Midbrain (tissue), 1 donor: ENCODE results near the gene TADA2A.

ENCODE experiments used
- DNase-seq: peaks from one replicate; lab custom pipeline; 2025; lab: John Stamatoyannopoulos, UW

TADA2A gene

GRCh38 chr17:37462492-37462891 lies 55.8 kb downstream of the TADA2A start:
- DNase-seq, result no peak

GRCh38 chr17:37463039-37463438 lies 56.4 kb downstream of the TADA2A start:
- no peak for DNase-seq

- DNase-seq, result no peak
These were observed 58.5 kb downstream of the TADA2A start for GRCh38 chr17:37465069-37465616.

GRCh38 chr17:37466471-37466870 lies 59.8 kb downstream of the TADA2A start:
- no peak for DNase-seq

GRCh38 chr17:37470181-37470580 lies 63.5 kb downstream of the TADA2A start:
- no peak for DNase-seq

- DNase-seq, result no peak
These were observed 69.2 kb downstream of the TADA2A start for GRCh38 chr17:37475731-37476420.

- no peak for DNase-seq
These were observed 69.9 kb downstream of the TADA2A start for GRCh38 chr17:37476431-37477120.

- DNase-seq, result no peak
These were observed 71.5 kb downstream of the TADA2A start for GRCh38 chr17:37478187-37478586.

- DNase-seq, result no peak
These were observed 72.3 kb downstream of the TADA2A start for GRCh38 chr17:37479025-37479424.

GRCh38 chr17:37480427-37480826 lies 73.7 kb downstream of the TADA2A start:
- DNase-seq, result no peak

GRCh38 chr17:37481001-37481665 lies 74.4 kb downstream of the TADA2A start:
- no peak for DNase-seq

- no peak for DNase-seq
These were observed 76.8 kb downstream of the TADA2A start for GRCh38 chr17:37483311-37484039.

- no peak for DNase-seq
These were observed 79.4 kb downstream of the TADA2A start for GRCh38 chr17:37485938-37486570.

- no peak for DNase-seq
These were observed 81.4 kb downstream of the TADA2A start for GRCh38 chr17:37488009-37488604.

- DNase-seq, result peak; percentile 39
These were observed 82.0 kb downstream of the TADA2A start for GRCh38 chr17:37488607-37489196.

GRCh38 chr17:37489197-37490001 lies 82.7 kb downstream of the TADA2A start, which contains the start of gene DUSP14:
Gene DUSP14, plus strand, starts transcription at chr17:37489891. Its CDS starts 22,382 bp downstream, at chr17:37512273.
- peak; percentile 88 for DNase-seq

GRCh38 chr17:37490022-37490587 lies 83.4 kb downstream of the TADA2A start:
- no peak for DNase-seq

- DNase-seq, result no peak
These were observed 84.2 kb downstream of the TADA2A start for GRCh38 chr17:37490638-37491614.
